A673 (cell line): ENCODE data around the gene ZNG1C. TPM values are rescaled to one million over a fixed set of nuclear protein-coding genes. Genes with fewer than 3 reads are reported as not detected.
"Not testable (repeated sequence)": the region's sequence is repeated elsewhere in the genome, so short reads cannot be mapped to it uniquely, and the experiment has no call there.

Experiments used
- Bru-seq: library from RNA; stranded (reverse); fragments of 400-500 nt; gene quantifications from one replicate; lab custom pipeline; 2021; lab: Mats Ljungman, UMichigan
- BruChase-seq, 2 experiments: library from RNA; stranded (reverse); fragments of 400-500 nt; gene quantifications; one replicate each; lab custom pipeline; 2021; lab: Mats Ljungman, UMichigan
- BruUV-seq: library from RNA; stranded (reverse); fragments of 400-500 nt; replicated peaks from 2 replicates; lab custom pipeline; 2021; lab: Mats Ljungman, UMichigan
- CTCF ChIA-PET: fragments of 300-600 bp; sonication (Branson Sonifier 250); formaldehyde crosslinking; loops from one replicate; lab custom pipeline; 2022; ENCODE audit warnings: antibody characterized with exemption; lab: Charles Lee
- POLR2A ChIA-PET: fragments of 300-600 bp; sonication (Branson Sonifier 250); formaldehyde crosslinking; loops from one replicate; lab custom pipeline; 2022; ENCODE audit warnings: antibody characterized with exemption; ENCODE audit not compliant: low non-redundant PET; lab: Charles Lee
- DNase-seq: peaks from one replicate; pipeline ENCODE4 v3.0.0-alpha.2; 2015; ENCODE audit warnings: low spot score
- H3K27ac ChIP-seq: fragments of 200-600 bp; sonication (generic); 2 replicates; pipeline ENCODE4 v1.5.1; 2016; ENCODE audit warnings: mixed run types, low read depth, mild to moderate bottlenecking, mixed read lengths, antibody characterized with exemption, low read length; ENCODE audit not compliant: poor library complexity, severe bottlenecking
- H3K27me3 ChIP-seq: fragments of 200-600 bp; sonication (generic); replicated peaks from 2 replicates; pipeline ENCODE4 v1.6.1; 2017; ENCODE audit warnings: mixed run types, low read depth, mild to moderate bottlenecking, mixed read lengths, antibody characterized with exemption, low read length; ENCODE audit not compliant: insufficient read depth, poor library complexity
- H3K36me3 ChIP-seq: fragments of 200-600 bp; sonication (generic); 2 replicates; pipeline ENCODE4 v1.6.1; 2016; ENCODE audit warnings: mixed run types, mild to moderate bottlenecking, mixed read lengths, antibody characterized with exemption, low read length; ENCODE audit not compliant: insufficient read depth, poor library complexity, severe bottlenecking
- H3K4me1 ChIP-seq: fragments of 200-600 bp; sonication (generic); 2 replicates; pipeline ENCODE4 v1.6.1; 2017; ENCODE audit warnings: mixed run types, mild to moderate bottlenecking, mixed read lengths, antibody characterized with exemption, low read length; ENCODE audit not compliant: insufficient read depth, poor library complexity, severe bottlenecking
- H3K4me3 ChIP-seq: fragments of 200-600 bp; sonication (generic); 2 replicates; pipeline ENCODE4 v1.5.1; 2016; ENCODE audit warnings: low read depth, mixed run types, mild to moderate bottlenecking, mixed read lengths, low read length; ENCODE audit not compliant: poor library complexity, severe bottlenecking
- H3K9me3 ChIP-seq: fragments of 200-600 bp; sonication (generic); 2 replicates; pipeline ENCODE4 v1.6.1; 2016; ENCODE audit warnings: mixed run types, low read depth, mild to moderate bottlenecking, mixed read lengths, antibody characterized with exemption, low read length; ENCODE audit not compliant: poor library complexity, severe bottlenecking
- intact Hi-C: fragments of 100-400 bp; cut with micrococcal nuclease; formaldehyde crosslinking; loops from one replicate; pipeline ENCODE4 v1.10.0; 2022; ENCODE audit not compliant: unreplicated experiment
- long read RNA-seq: library from polyadenylated mRNA; stranded (forward); transcript quantifications from one replicate; pipeline ENCODE4 v2.0.0, GENCODE V29; 2022
- total RNA-seq: library from RNA; stranded (reverse); gene quantifications from 2 replicates; pipeline ENCODE4 v1.2.3, GENCODE V29; 2021

The ZNG1C gene
- 35.4 and 37.4 TPM in 2 replicates for total RNA-seq
- percentile 66 among the genes with signal in this experiment for Bru-seq, nascent RNA
- percentile 64 among the genes with signal in this experiment for BruChase-seq, experiment 1, labeled RNA remaining after a 2-hour chase
- percentile 53 among the genes with signal in this experiment for BruChase-seq, experiment 2, labeled RNA remaining after a 6-hour chase
- long read RNA-seq, transcript CBWD3-206 (3 exons, 1,736 nt), result major isoform, 43 of 71 reads
- long read RNA-seq, transcript CBWD3-201 (15 exons, 2,165 nt), result minor isoform, 10 of 71 reads
- long read RNA-seq, partial matches to known transcripts, result 0 of 71 reads
- long read RNA-seq, other reads (novel, unspliced or antisense), result 16 of 71 reads

DNA sequence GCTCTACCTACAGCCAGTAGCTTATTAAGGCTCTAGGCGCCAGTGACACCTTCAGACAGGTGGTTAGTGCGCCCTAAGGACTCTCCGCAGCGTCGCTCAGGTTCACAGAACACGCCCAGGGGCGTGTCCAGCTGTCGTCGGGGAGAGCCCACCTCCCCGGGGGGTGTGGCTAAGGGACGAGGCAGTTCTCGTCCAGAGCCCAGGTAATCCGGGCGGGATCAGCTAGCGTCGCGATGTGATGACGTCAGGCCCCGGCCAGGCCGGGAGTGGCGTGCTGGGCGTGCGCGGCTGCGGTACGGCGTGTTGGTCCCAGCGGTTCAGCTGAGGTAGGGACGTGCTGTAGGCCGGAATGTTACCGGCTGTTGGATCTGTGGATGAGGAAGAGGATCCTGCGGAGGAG is at the start of gene ZNG1C:
ZNG1C (plus strand) TSS at position 301 of the 400 bp plus-strand sequence; CDS start at position 350, 49 bp downstream.
- H3K9me3 ChIP-seq, POLR2A ChIA-PET, H3K4me3 ChIP-seq, DNase-seq, H3K27me3 ChIP-seq, intact Hi-C loops, CTCF ChIA-PET, BruUV-seq, H3K4me1 ChIP-seq, H3K36me3 ChIP-seq, H3K27ac ChIP-seq: not testable (repeated sequence)

DNA sequence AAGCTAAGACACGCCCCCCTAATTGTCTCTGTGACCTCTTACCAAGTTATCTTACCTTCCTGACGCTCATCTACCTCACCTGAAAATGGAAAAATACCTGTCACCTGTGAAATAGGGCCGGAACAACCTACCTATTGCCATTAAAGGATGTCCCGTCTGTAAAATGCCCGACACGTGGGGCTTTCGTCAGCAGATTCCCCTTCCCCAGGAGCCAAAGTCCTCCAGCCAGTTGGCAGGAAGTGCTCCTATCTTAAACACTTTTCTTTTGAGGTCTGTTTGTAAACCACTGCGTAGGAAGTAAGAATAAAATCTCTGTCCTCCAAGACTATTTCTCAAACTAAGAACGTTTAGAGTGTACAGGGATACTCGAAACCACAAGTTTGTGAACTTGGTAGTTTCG is 654 bp downstream of the ZNG1C start:
- DNase-seq, BruUV-seq, H3K36me3 ChIP-seq, H3K27me3 ChIP-seq, H3K27ac ChIP-seq, CTCF ChIA-PET, POLR2A ChIA-PET, H3K9me3 ChIP-seq, intact Hi-C loops, H3K4me1 ChIP-seq, H3K4me3 ChIP-seq: not testable (repeated sequence)

DNA sequence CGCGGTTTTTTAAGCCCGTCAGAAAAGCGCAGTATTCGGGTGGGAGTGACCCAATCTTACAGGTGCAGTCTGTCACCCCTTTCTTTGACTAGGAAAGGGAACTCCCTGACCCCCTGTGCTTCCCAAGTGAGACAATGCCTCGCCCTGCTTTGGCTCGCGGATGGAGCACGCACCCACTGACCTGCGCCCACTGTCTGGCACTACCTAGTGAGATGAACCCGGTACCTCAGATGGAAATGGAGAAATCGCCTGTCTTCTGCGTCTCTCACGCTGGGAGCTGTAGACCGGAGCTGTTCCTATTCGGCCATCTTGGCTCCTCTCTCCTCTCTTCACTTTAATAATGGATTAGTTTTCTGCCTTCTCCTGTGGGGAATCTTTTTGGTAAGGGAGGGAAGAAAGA is 39.3 kb downstream of the ZNG1C start:
- H3K4me1 ChIP-seq, H3K36me3 ChIP-seq, H3K4me3 ChIP-seq, POLR2A ChIA-PET, CTCF ChIA-PET, H3K27ac ChIP-seq, H3K9me3 ChIP-seq, BruUV-seq, H3K27me3 ChIP-seq, DNase-seq, intact Hi-C loops: not testable (repeated sequence)

DNA sequence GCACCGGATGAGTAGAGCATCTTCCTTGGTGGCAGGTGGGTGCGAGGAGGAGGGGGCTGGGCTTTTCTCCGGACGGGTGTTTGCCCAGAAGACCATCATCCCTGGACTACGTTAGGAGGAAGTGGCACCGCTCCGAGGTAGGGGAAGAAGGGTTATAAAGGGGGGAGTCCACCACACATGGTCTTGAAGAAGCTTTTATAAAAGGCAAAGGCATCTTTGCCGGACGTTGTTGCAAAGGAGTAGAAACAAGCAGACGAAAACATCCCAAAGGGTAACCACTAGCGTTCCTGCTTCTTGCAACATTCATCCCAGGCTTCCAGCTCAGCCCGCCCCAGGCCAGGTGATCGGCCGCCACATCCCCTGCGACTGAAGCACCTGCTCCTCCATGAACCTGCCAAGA is 60.8 kb downstream of the ZNG1C start, which contains the start of gene FOXD4L3:
FOXD4L3 (plus strand) TSS at position 301 of the 400 bp plus-strand sequence; CDS start at position 386, 85 bp downstream.
- intact Hi-C loops, POLR2A ChIA-PET, H3K4me3 ChIP-seq, CTCF ChIA-PET, DNase-seq, BruUV-seq, H3K27ac ChIP-seq, H3K4me1 ChIP-seq, H3K36me3 ChIP-seq, H3K27me3 ChIP-seq, H3K9me3 ChIP-seq: not testable (repeated sequence)

DNA sequence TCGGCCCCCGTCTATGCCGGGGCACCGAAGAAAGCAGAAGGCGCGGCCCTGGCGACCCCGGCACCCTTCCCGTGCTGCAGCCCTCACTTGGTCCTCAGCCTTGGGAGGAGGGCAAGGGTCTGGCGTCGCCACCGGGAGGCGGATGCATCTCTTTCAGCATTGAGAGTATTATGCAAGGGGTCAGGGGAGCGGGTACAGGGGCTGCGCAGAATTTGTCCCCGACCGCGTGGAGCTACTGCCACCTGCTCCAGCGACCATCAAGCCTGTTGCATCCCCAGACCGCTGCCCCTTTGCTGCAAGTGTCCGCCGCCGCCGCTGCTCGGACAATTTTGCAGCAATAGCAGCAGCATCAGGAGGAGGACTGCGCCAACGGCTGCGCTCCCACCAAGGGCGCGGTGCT is 62.0 kb downstream of the ZNG1C start:
- intact Hi-C loops, H3K9me3 ChIP-seq, BruUV-seq, DNase-seq, H3K4me3 ChIP-seq, H3K27ac ChIP-seq, CTCF ChIA-PET, H3K27me3 ChIP-seq, H3K4me1 ChIP-seq, POLR2A ChIA-PET, H3K36me3 ChIP-seq: not testable (repeated sequence)

DNA sequence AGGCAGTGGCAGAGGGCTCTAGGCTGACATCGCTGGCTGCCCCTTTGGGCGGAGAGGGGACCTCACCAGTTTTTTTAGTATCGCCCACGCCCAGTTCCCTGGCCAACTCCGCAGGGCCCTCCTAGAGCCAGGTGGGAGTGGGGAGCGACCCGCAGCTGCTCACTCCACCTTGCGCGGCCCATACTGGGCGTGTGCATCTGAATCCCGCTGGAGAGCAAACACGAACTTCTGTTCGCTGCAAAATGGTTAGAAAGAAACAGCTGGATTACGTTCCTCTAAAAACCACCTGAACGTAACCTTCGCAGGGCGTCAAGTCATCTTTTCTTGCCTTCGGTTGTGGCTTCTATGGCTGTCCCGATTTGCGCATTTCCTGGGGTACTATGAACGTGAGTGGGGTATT is 62.4 kb downstream of the ZNG1C start:
- H3K27ac ChIP-seq, POLR2A ChIA-PET, H3K4me3 ChIP-seq, CTCF ChIA-PET, H3K9me3 ChIP-seq, intact Hi-C loops, H3K27me3 ChIP-seq, H3K4me1 ChIP-seq, H3K36me3 ChIP-seq, BruUV-seq, DNase-seq: not testable (repeated sequence)

DNA sequence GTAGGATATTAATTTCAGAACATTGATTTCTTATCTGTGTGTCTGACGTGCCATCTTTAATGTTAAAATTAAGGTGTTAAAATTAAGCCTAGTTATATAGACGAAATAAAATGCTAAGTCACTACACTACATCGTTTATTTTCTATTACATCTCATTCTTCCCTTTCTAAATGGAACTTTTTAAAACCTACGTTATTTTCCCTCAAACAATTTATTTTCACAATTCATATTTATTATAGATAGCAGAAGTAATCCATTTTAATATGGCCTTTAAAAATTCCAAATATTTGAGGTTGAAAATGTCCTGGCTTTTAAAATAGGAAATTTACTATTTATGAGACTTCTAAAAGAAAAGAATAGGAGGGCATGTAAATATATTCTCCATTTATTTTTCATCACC is 63.0 kb downstream of the ZNG1C start:
- H3K27me3 ChIP-seq, H3K4me3 ChIP-seq, intact Hi-C loops, DNase-seq, CTCF ChIA-PET, H3K36me3 ChIP-seq, H3K4me1 ChIP-seq, POLR2A ChIA-PET, H3K27ac ChIP-seq, BruUV-seq, H3K9me3 ChIP-seq: not testable (repeated sequence)
